Nephron (organoid): ENCODE measurements around the gene DPYSL4.
A peak's percentile ranks its signal among the peaks of the same experiment; 100 is the strongest.

Experiments used
- H3K27ac Mint-ChIP-seq, 3 experiments: 2 replicates each; pipeline ENCODE4 v1.8.0; 2020; ENCODE audit warnings: mixed read lengths in 3 of 3, mild to moderate bottlenecking in 2 of 3, moderate library complexity in 1 of 3
- H3K27me3 Mint-ChIP-seq: 2 replicates; pipeline ENCODE4 v1.8.0; 2021; ENCODE audit warnings: low read depth, mild to moderate bottlenecking, moderate library complexity, mixed read lengths
- H3K36me3 Mint-ChIP-seq: 2 replicates; pipeline ENCODE4 v1.8.0; 2020; ENCODE audit warnings: low read depth, mixed read lengths
- H3K4me1 Mint-ChIP-seq: 2 replicates; pipeline ENCODE4 v1.8.0; 2020; ENCODE audit warnings: mixed read lengths
- H3K4me3 Mint-ChIP-seq, 3 experiments: 2 replicates each; pipeline ENCODE4 v1.8.0; 2020; ENCODE audit warnings: mild to moderate bottlenecking in 3 of 3, mixed read lengths in 3 of 3, moderate library complexity in 2 of 3
- H3K9me3 Mint-ChIP-seq: 2 replicates; pipeline ENCODE4 v1.8.0; 2020; ENCODE audit warnings: mixed read lengths
- TF ChIP-seq, protein P1 (sequence below), 3 experiments: fragments of 200-600 bp; sonication (generic); IDR thresholded peaks; one replicate each; pipeline ENCODE4 v1.5.0; 2021; ENCODE audit warnings: antibody characterized with exemption in 3 of 3; ENCODE audit not compliant: unreplicated experiment in 3 of 3

Gene DPYSL4

DNA sequence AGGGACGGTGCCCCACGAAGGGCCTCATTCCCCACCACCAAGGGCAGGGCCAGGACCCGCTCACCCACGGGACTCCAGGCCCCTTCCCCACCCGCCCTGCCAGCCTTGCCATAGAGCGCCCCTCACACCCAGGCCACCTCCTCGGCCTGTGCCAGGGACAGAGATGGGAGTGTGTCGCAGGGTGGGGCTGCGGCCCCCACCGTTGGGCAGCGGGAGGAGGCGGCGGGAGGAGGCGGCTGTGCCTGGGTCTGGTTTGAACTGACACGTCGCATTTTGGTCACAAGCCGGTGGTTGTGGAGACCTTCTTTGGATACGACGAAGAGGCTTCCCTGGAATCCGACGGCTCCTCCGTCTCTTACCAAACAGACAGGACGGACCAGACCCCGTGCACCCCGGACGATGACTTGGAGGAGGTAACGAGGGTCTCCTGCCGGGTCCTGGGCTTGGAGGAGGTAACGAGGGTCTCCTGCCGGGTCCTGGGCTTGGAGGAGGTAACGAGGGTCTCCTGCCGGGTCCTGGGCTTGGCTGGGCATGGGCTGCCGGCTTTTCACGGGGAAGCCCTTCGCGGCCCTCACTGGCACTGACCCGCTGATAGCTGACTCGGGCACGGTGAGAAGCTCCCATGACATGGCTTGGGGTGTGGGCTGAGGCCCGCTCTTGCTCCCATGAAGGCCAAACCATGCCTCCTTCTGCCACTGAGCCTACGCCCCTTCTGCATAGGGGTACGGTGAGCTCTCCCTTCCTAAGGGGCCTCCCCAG, 46.4 kb upstream of the DPYSL4 start:
- H3K4me1 Mint-ChIP-seq: peaks cover 6% of the 10 kb centered on the region
- TF ChIP-seq, protein P1, sequence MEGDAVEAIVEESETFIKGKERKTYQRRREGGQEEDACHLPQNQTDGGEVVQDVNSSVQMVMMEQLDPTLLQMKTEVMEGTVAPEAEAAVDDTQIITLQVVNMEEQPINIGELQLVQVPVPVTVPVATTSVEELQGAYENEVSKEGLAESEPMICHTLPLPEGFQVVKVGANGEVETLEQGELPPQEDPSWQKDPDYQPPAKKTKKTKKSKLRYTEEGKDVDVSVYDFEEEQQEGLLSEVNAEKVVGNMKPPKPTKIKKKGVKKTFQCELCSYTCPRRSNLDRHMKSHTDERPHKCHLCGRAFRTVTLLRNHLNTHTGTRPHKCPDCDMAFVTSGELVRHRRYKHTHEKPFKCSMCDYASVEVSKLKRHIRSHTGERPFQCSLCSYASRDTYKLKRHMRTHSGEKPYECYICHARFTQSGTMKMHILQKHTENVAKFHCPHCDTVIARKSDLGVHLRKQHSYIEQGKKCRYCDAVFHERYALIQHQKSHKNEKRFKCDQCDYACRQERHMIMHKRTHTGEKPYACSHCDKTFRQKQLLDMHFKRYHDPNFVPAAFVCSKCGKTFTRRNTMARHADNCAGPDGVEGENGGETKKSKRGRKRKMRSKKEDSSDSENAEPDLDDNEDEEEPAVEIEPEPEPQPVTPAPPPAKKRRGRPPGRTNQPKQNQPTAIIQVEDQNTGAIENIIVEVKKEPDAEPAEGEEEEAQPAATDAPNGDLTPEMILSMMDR (IDR thresholded peaks at IDR 0.05; ENCODE audit: unreplicated experiment in 3 of 3): no peak
- H3K27me3 Mint-ChIP-seq: peaks cover 3% of the 10 kb centered on the region
- H3K4me3 Mint-ChIP-seq: no peak overlapping the region
- no peaks in the 10 kb centered on the region for H3K36me3 Mint-ChIP-seq
- H3K27ac Mint-ChIP-seq: no peak overlapping the region
- H3K9me3 Mint-ChIP-seq: no peaks in the 10 kb centered on the region

DNA sequence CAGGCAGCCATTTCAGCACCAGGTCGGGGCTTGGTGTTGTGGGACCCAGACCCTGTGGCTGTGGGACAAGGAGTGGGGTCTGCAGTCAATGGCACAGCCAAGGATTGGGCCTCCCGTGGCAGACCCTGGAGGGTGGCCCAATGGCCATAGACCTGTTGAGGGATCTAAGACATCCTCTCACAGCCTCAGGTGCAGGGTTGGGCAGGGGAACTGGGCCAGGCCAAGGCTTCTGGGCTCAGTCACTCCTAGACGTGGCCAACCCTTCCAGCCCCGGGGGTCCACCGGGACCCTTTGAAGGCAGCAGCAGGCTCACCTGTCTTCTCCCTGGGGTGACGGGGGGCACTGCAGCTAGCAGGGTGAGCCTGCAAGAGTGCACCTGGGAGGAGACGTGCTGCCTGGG, 45.7 kb upstream of the DPYSL4 start:
- Mint-ChIP-seq H3K9me3 (no peaks in the 10 kb centered on the region), H3K4me3 (no peak overlapping the region), H3K27me3 (peaks cover 3% of the 10 kb centered on the region), H3K27ac (no peak overlapping the region), H3K36me3 (no peaks in the 10 kb centered on the region), H3K4me1 (peaks cover 6% of the 10 kb centered on the region)
- TF ChIP-seq, protein P1 (IDR thresholded peaks at IDR 0.05; ENCODE audit: unreplicated experiment in 3 of 3): no peak

DNA sequence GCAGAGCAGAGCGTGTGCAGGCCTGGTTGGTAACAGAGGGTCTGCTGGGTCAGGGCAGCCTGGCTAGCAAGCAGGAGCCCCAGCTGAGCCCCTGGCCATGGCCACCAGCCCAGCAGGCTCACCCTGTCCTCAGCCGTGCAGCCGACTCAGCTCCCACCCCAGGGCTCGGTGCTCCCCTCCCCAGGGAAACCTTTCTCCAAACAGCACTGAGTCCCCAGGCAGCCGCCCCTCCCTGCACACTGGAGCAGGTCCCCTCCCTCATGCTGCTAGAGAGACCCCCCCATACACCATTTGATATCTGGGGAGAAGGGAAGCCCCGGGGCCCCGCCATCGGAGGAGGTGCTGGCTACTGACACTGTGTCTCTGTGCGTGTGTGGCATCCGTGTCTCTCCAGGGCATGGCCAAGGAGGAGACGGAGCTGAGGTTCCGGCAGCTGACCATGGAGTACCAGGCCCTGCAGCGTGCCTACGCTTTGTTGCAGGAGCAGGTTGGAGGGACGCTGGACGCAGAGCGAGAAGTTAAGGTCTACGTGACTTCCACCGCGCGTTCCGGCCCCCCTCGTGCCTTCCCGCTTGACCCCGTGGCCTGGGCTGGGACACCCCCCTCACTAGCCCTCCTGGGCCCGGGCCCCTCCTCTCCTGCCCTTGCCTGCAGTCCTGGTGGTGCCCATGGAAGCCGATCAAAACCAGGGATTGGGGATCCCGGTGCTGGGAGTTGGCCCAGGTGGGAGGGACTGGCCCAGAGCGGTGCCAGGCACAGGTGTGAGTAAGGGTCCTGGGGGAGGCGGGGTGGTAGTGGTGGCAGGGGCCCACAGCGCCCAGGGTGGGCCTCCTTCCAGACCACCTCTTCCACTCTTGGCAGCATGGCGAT, 45.0 kb upstream of the DPYSL4 start:
- Mint-ChIP-seq H3K27ac (no peak overlapping the region), H3K4me3 (no peak overlapping the region), H3K9me3 (no peaks in the 10 kb centered on the region), H3K36me3 (no peaks in the 10 kb centered on the region), H3K27me3 (peaks cover 3% of the 10 kb centered on the region), H3K4me1 (peaks cover 6% of the 10 kb centered on the region)
- TF ChIP-seq, protein P1 (IDR thresholded peaks at IDR 0.05; ENCODE audit: unreplicated experiment in 3 of 3): no peak

DNA sequence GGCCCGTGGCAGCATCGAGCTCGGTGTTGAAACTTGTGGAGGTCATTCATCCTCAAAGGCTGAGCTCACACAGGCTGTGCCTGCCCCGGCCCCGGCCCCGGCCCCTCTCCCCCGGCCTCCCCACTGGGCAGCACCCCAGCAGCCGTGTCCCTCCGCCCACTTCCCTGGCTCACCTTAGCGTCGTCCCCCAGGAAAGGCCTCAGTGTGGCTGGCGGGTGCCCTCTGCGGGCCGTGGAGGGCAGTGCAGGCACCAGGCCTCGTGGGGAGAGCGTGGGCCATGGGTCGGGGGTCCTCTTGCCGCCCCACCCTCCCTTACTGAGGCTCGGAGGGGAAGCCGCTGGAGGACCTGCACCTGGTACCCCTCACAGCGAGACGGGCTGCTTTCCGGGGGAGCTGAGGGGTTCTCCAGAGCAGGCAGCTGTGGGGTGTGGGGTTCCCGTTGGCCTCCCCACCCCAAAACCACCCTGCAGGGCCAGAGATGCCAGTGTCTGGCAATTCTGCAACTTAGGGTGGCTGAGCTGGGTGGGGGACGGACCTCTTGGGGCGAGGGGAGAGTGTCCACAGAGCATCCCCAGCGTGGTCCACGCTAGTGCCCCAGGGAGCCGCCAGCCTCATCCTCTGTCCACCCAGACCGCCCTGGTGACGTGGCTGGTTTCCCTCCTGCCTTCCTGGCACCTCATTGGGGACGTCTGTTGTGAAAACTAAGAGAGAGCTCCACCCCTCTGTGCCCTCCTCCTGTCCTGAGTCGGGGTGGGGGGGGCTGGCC, 44.2 kb upstream of the DPYSL4 start:
- TF ChIP-seq, protein P1 (IDR thresholded peaks at IDR 0.05; ENCODE audit: unreplicated experiment in 3 of 3): peak; percentile 69 to 90 (median 83)
- H3K27ac Mint-ChIP-seq: no peak overlapping the region

DNA sequence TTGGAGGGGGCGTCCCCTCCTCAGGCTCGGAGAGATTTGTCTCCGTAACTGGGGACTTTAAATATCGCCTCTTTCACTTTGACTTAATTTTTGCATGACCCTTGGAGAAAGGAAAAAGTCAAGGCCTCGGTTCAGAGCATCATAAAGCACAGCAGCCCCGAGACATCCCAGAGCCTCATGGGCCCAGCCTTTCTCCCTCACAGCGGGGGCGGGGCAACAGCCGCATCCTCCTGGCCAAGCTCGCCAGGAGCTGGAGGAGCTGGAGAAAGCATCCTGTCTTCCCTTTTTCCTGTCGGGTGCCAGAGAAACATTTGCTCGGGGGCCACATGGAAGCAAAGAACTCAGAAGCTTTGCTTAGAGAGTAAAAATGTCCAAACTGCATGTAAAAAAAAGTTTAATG, 43.6 kb upstream of the DPYSL4 start:
- no peaks in the 10 kb centered on the region for H3K27me3 Mint-ChIP-seq
- H3K36me3 Mint-ChIP-seq: no peaks in the 10 kb centered on the region
- H3K9me3 Mint-ChIP-seq: no peaks in the 10 kb centered on the region
- peaks cover 6% of the 10 kb centered on the region for H3K4me1 Mint-ChIP-seq
- no peak overlapping the region for H3K4me3 Mint-ChIP-seq
- H3K27ac Mint-ChIP-seq: peak overlapping the region in 1 of 3 experiments; percentile 30
- TF ChIP-seq, protein P1 (IDR thresholded peaks at IDR 0.05; ENCODE audit: unreplicated experiment in 3 of 3): no peak

More for the DNA sequence above, 44.2 kb upstream of the DPYSL4 start:
- no peaks in the 10 kb centered on the region for H3K36me3 Mint-ChIP-seq
- H3K27me3 Mint-ChIP-seq: peaks cover 3% of the 10 kb centered on the region
- no peaks in the 10 kb centered on the region for H3K9me3 Mint-ChIP-seq
- peaks cover 6% of the 10 kb centered on the region for H3K4me1 Mint-ChIP-seq
- no peak overlapping the region for H3K4me3 Mint-ChIP-seq
